Stimulated activated CD8-positive, alpha-beta memory T cell treated with anti-CD3 and anti-CD28 coated beads, Interleukin-4, amount 100 ng/mL, for 4 hours (primary cell): ENCODE data around the gene PLCD1.

Experiments
- DNase-seq, 2 donors: peaks; one replicate each; pipeline ENCODE4 v3.0.0-alpha.2; 2020; ENCODE audit warnings: low read depth in 2 of 2, low spot score in 1 of 2

PLCD1 gene

GRCh38 chr3:38017445-38018295, 11.8 kb downstream of the PLCD1 start:
- no peak for DNase-seq

DNA sequence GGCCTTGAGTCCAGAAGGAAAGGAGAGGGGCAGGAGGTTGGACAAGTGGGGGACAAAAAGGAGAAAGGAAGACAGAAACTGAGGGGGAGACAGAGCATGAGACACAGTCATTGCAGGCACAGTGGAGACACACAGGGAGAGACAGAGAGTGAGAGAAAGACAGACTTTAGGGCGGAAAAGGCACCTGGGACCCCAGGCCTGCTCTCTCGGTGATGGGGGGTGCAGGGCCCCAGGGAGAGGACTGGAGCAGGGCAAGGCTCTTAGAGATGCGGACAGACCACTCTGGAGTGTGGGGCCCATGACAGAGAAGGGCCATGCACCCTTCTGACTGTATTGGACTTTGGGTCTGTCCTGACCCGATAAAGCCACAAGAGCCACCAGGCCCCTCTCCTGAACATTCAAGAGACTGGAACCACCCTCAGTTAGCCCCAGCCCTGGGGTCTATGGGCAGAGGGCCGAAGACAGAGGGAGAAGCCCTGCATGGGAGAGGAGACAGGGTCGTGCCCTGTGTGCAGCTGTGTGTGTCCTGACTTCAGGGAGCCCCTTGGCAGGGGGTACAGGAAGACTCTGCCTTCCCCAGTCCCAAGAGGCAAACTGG, 12.5 kb downstream of the PLCD1 start:
- DNase-seq: no peak

DNA sequence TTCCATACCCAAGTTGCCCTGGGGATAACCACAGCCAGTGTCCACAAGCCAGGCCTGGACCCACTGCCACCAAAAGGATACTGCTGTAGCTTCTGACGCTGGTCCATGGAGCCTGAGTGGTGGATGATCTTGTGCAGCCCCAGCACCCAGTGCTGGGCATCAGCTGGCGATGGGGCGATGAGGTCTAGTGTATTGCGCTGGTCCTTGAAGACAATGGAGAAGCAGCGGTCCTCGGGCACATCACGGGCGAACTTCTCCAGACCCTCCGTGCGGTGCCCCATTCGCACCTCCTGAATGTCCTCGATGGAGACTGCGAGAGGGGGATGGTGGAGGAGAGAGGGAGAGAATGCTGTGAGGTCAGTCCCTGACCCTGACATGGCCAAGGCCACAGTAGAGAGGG, 13.0 kb downstream of the PLCD1 start:
- no peak for DNase-seq

- no peak for DNase-seq
Observed at GRCh38 chr3:38015984-38016383, 13.5 kb downstream of the PLCD1 start.

DNA sequence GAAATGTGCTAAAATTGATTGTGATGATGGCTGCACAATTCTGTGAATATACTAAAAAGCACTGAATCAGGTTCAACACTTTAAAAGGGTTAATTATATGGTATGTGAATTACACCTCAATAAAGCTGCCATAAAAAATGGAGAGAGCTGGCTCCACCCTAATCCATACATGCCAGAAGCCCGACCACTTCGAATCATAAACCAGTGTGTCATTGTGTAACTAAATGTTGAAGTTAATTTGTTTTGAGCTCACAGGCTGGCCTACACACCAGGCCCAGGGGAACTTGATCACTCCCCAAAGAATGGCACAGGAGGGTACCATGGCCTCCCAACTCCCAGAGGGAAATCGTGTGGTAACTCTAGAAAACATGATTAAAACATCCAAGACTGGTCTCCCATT, 14.0 kb downstream of the PLCD1 start:
- DNase-seq: no peak

DNA sequence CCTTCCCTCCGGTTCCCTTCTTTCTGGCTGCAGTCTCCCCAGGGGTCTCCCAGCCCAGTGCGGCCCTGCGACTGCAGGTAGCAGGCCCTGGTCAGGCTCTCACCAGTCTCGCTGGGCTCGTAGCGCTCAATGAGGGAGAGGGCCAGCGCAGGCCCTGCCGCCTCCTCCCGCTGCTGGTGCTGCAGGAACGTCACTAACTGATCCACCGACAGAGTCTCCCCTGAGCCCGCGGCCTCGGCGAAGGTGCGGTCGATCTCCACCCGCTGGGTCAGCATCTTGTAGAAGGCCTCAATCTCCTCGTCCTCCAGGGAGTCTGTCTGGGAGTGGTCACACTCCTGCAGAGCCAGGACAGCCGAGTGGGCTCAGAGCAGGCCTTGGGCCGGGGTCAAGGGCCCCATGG, 18.3 kb downstream of the PLCD1 start:
- no peak for DNase-seq

- no peak for DNase-seq
Observed at GRCh38 chr3:38009807-38010591, 19.4 kb downstream of the PLCD1 start.

- DNase-seq: no peak
Observed at GRCh38 chr3:38008971-38009580, 20.4 kb downstream of the PLCD1 start.

- no peak for DNase-seq
Observed at GRCh38 chr3:38008191-38008701, 21.2 kb downstream of the PLCD1 start.

DNA sequence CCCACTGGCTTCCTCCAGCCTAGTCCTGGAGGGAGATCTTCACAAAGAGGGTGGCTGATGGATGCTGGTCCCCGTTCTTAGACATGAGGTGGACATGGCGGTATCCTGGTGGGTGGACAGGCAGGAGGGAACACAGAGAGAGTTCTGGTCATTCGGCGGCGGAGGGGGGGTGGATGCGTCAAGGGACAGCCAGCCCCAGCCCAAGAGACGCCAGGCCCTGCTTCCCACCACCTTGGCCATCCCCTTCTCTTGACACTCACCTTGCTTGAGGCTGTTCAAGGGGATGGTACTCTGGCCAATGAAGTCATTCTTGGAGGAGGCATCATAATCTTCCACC, 21.7 kb downstream of the PLCD1 start:
- no peak for DNase-seq

DNA sequence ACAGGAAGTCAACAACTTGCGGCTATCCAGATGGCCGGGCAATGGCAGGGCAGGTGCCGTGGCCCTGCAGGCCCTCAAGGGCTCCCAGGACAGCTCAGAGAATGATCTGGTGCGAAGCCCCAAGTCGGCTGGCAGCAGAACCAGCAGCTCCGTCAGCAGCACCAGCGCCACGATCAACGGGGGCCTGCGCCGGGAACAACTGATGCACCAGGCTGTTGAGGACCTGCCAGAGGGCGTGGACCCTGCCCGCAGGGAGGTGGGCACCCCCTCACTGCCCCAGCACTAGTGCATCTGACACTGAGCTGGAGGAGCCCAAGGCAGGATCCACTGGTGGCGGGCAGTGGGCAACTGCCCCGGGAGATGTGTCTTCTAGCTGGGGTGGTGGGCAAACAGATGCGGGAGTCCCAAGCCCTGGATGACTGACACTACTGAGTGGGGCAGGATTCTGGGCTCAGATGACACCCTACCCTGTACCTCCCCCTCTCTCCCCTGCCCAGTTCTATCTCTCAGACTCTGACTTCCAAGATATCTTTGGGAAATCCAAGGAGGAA, 22.9 kb downstream of the PLCD1 start:
- no peak for DNase-seq

DNA sequence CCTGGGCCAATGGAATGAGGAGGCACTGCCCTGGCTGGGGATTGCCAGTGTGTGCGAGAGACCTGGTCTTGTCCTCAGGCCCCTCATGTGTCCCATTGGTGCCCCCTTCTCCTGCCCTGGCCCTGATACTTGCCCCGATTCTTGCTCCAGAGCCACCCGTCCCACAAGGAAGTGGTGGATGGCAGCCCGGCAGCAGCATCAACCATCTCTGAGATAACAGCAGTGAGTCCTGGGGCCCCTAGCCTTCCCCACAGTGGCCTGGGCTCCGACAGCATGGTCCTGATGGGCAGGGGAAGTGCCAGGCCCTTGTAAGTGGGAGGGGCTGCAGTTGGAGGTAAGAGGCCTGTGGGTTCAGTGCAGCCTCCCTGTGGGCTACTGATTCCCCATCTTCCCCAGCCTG, 23.4 kb downstream of the PLCD1 start:
- no peak for DNase-seq

DNA sequence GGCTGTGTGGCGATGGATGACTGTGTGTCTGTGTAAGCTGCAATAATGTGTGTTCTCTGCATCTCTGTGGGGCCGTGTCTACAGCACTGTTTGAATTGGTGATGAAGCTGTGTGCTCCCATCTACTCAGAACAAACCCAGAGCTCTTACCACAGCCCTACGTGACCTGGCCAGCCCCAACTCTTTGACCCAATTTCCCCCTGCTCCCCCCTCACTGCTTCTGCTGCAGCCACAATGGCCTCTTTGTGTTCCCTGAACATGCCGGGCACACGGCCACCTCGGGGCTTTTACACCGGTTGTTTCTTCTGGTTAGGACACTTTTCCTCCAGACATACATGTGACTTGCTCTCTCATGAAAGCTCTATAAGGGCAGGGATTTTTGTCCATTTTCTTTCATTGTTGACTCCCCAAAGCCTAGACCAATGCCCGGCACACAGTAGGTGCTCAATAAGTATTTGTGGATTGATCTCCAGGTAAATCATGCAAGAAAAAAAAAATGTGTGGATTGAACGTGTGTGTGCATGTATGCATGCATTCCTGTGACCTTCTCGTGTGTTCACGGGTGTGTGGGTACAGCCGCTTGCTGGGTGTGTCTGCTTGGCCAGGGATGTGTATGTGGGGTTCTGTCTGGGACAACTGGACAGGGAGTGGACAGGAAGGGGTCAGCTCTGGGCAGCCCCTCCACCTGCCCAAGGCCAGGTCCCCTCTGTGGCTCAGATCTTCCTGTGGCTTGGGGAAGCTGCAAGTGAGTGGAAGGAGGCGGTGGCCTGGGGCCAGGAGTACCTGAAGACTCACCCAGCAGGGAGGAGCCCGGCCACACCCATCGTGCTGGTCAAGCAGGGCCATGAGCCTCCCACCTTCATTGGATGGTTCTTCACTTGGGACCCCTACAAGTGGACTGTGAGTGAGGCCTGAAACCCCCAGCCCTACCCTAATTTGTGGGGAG, 24.1 kb downstream of the PLCD1 start:
- DNase-seq: no peak

DNA sequence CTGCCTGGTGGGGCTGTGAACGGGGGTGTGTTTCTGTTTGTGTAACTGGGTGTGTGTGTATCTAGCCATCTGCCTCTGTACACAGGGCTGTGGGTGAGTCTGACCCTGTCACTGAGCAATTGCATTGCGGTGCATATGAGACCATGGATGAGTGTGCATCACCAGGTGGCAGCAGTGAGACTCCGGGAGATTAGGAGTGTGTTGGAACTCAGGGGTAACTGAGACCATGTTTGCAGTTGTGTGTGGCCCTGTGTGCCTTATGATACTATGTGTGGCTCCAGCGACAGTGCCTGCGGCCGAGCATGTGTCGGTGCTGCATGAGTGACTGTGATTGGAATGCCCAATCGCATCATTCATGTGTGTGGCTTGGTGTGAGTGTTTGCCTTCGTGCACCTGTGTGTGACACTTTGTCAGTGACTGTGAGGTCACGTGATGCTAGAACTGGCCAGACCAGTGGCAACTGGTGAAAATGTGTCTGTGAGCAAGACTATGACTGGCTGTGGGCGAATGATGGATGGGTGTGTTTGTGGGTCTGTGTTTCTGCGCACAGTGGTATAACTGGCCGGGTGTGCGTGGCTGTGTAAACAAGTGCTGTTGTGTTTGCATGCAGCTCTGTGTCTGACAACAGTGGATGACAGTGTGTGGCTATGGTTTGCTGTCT, 24.9 kb downstream of the PLCD1 start:
- no peak for DNase-seq

DNA sequence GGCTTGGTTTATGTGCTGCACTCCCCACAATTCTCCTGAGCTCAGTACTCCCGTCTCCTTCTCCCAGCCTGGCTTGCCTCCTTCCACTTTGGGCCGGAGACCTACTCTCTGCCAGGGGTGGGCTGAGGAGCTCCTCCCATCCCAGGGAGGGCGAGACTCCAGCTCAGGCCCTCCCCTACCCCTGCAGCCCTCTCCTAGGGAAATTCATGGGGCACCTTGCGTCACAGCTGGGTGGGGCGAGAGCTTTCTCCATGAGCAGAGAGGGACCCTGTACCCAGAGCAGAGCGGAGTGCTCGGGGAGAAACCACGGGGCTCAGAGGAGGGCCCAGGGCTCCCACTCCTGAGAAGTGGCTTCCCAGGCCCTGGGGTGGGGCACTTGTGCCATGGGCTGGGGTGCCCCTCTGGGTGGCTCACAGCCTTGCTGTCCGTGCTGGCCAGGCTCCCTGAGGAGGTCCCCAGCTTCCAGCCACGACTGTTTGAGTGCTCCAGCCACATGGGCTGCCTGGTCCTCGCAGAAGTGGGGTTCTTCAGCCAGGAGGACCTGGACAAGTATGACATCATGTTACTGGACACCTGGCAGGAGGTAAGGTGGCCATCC, 25.5 kb downstream of the PLCD1 start:
- no peak for DNase-seq

- no peak for DNase-seq
Observed at GRCh38 chr3:38003371-38003816, 26.0 kb downstream of the PLCD1 start.

- DNase-seq: no peak
Observed at GRCh38 chr3:38002940-38003339, 26.5 kb downstream of the PLCD1 start.

DNA sequence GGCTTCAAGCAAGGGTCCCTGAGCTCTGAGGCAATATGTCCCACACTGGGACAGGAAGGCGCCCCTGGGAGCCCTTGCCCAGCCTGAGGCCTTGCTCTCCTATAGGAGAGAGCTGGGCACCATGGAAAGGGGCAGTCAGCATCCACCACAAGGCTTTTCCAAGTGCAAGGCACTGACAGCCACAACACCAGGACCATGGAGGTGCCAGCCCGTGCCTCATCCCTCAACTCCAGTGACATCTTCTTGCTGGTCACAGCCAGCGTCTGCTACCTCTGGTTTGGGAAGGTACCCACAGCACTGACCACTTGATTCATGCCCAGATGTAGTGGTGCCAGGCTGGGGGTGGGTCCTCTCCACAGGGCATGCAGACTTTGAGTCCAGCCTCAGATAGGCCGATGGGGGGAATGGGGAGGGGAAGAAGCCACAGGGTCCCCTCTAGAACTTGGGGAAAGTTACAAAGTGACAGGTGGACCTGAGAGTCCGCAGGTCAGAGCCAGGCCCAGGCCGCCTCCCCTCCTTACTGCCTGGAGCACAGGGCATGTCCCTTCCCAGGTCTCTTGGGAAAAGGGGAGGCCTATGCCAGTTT, 27.1 kb downstream of the PLCD1 start:
- DNase-seq: no peak
